GM12865 (cell line): ENCODE data around the gene SORCS2.

Experiments used
- DNase-seq: peaks from one replicate; pipeline ENCODE4 v3.0.0; 2010; ENCODE audit warnings: low read depth
- H3K4me3 ChIP-seq: 2 replicates; pipeline ENCODE4 v1.5.1; 2011; ENCODE audit warnings: mild to moderate bottlenecking, low read depth, low read length, control low read depth
- TF ChIP-seq, protein P1 (sequence below): IDR thresholded peaks from 2 replicates; pipeline ENCODE4 v1.5.1; 2011; ENCODE audit warnings: low read length, control low read depth, low read depth, inconsistent platforms; ENCODE audit not compliant: insufficient read depth; ENCODE audit errors: missing control alignments

SORCS2 gene

DNA sequence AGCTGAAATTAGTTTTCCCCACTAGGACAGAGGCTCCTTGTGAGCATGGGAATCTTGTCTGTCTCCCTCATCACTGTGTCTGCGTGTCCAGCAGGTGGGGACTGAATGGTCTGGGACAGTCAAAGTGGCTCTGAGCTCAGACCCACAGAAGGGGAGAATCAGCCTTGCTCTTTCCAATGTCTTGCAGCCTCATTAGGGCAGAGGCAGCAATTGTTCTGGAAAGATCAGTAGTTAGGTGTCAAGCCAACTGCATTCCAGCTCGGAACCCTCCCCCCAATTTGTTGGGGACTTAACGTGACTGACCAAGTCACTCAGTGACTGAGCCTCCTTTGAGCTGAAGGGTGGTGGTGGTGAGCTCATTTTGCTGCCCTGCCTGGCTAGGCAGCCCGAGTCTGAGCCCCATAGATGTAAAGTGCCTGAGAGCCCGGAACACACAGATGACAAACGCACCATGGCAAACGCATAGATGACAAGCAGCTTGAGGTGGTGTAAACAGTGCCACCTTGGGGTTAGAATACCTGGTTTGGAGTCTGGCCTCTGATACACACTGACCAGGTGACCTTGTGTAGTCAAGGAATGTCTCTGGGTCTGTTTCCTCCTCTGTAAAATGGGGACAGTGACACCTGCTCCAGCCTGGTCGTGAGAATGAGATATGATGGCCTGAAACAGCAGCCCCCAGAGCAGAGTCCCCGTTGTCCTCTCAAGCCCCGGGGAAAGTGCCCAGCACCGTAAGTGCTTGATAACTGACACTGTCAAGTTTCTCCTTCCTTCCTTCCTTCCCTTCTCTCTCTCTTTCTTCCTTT lies 2.7 kb upstream of the SORCS2 start:
- TF ChIP-seq, protein P1, sequence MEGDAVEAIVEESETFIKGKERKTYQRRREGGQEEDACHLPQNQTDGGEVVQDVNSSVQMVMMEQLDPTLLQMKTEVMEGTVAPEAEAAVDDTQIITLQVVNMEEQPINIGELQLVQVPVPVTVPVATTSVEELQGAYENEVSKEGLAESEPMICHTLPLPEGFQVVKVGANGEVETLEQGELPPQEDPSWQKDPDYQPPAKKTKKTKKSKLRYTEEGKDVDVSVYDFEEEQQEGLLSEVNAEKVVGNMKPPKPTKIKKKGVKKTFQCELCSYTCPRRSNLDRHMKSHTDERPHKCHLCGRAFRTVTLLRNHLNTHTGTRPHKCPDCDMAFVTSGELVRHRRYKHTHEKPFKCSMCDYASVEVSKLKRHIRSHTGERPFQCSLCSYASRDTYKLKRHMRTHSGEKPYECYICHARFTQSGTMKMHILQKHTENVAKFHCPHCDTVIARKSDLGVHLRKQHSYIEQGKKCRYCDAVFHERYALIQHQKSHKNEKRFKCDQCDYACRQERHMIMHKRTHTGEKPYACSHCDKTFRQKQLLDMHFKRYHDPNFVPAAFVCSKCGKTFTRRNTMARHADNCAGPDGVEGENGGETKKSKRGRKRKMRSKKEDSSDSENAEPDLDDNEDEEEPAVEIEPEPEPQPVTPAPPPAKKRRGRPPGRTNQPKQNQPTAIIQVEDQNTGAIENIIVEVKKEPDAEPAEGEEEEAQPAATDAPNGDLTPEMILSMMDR = no peak
- H3K4me3 ChIP-seq = no peak overlapping the region
- no peak for DNase-seq

DNA sequence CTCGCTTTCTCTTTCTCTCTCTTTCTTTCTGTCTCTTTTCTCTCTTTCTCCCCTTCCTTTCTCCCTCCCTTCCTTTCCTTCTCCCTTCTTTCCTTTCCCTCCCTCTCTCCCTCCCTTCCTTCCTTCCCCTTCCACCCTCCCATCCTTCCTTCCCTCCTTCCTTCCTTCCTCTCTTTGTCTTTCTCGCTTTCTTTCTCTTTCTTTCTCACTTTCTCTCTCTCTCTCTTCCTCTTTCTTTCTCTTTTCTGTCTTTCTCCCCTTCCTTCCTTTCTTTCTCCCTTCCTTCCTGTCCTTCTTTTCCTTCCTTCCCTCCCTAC lies 2.1 kb upstream of the SORCS2 start:
- DNase-seq = no peak
- TF ChIP-seq, protein P1 = no peak
- no peak overlapping the region for H3K4me3 ChIP-seq

DNA sequence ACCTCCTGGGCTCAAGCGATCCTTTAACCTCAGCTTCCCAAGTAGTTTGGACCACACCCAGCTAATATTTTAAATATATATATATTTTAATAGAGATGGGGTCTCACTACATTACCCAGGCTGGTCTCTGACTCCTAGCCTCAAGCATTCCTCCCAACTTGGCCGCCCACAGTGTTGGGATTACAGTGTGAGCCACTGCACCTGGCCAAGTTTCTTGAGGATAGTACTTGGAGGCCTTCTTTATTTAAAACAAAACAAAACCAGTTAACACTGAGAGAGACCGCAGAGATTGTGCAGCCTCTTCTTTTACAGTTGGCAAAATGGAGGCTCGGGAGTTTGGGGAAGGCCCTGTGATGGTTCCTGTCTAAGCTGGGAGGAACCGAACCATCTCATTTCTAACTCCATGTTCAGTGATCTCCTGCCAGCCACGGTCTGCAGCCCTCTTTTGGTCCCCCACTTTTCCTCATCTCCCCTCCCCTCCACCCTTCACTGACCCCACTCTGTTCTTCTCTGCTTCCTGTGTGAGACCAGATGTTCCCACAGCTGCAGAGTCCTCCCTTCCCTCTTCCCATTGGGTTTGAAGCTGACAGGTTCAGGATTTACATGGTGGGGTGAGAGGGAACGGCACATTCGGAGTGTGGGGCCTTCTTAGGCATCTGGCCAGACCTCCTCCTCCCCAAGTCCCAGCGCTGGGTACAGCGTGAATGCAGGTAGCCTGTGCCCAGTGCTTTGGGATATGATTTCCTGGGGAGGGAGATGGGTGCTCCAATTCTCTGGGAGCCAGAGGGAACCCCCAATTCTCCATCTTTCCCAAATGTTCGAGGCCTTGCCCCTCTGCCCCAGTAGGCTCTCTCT lies 1.4 kb upstream of the SORCS2 start:
- no peak overlapping the region for H3K4me3 ChIP-seq
- TF ChIP-seq, protein P1 = no peak
- DNase-seq = no peak

DNA sequence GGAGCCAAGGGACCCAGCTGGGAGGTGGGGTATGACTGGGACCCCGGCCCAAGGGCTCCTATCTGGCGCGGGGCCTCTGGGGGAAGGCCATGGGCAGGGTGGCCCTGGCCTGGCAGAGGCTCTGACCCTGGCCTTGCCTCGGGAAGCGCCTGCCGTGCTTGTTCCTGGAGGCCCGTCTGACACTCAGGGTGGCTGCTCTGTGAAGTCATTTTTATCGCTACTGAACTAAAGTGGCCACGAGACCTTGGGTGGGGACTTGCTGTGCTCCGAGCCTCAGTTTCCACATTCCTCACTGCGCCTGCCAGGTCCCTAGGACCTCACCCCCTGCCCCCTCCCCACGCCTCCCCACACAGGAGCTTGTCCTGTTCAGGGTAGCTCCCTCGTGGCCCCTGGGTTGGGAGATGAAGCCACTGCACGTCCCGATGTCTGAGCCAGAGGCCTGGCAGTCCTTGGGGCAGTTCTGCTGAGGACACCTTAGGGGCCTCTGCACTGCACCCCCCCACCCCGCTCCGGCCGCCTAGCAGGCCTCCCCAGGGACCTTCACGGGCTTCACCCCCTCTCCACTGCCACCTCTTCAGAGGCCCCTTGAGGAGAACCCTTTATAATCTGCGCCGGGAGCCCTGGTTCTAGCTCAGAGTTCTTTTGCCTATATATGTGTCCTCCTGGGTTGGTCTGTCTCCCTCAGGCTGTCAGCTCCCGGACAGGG lies 639 bp upstream of the SORCS2 start:
- TF ChIP-seq, protein P1 = no peak
- no peak overlapping the region for H3K4me3 ChIP-seq
- DNase-seq = no peak

DNA sequence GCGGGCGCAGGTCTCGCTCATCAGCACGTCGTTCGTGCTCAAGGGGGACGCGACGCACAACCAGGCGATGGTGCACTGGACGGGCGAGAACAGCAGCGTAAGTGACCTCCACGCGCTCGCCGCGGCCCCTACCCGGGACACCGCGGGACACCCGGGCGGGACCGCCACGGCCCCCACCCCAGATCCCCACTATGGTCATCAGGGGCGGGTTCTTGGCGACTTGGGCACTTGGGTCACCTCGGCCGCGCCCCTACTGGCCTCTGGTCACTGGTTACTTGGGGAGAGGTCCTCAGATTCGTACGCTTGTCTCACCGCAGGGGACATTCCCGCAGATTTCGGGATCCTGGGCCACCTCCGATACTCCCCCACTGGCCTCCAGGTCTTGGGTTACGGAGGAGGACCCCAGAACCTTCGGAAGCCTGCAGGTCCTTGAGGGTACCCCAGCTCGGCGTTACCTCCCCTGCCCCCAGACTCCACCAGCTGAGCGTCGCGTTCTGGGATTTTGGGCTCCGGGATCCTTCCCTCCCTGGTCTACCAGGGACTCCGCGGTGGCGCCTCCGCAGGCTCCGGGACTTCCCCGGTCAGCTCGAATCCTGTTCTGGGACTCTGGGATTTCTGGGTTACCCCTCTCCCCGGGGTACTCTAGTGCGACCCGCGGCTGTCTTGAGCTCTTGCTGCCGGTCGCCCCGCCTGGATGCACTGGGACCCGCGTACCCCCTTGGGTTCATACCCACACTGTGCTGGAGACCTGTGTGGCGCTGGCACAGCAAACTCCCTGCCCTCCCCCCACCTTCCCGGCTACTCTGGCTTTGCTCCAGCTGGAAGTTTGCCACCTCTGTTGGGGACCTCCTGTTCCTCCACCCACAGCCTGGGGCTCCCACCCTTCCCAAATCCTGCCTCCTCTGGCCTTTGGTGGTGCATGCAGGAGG lies 956 bp downstream of the SORCS2 start:
- TF ChIP-seq, protein P1 = no peak
- DNase-seq = no peak
- H3K4me3 ChIP-seq = no peak overlapping the region
